Lung (tissue), 12 donors: ENCODE data around the gene EFCAB12. TPM values are rescaled to one million over a fixed set of nuclear protein-coding genes. Genes with fewer than 3 reads are reported as not detected.
"Not testable (repeated sequence)": the region's sequence is repeated elsewhere in the genome, so short reads cannot be mapped to it uniquely, and the experiment has no call there.

Source experiments
- ATAC-seq: fragments of 200-7000 bp; cut with Tn5 transposase; one replicate; pipeline ENCODE4 v1.9.1; 2020; ENCODE audit warnings: moderate number of reproducible peaks; ENCODE audit not compliant: insufficient read depth, low FRiP score
- DNase-seq, 3 donors: peaks; one replicate each; pipeline ENCODE4 v3.0.0-alpha.2; 2013 to 2017
- H3K27ac ChIP-seq, 2 donors: one replicate each; pipeline ENCODE4 v1.5.1; 2013; ENCODE audit warnings: mild to moderate bottlenecking in 2 of 2, moderate library complexity in 2 of 2, control low read depth in 1 of 2, inconsistent platforms in 1 of 2, low read depth in 1 of 2, low read length in 1 of 2
- H3K27me3 ChIP-seq, 3 donors: one replicate each; pipeline ENCODE4 v1.5.1; 2013; ENCODE audit warnings: low read length in 2 of 3; ENCODE audit not compliant: control insufficient read depth in 3 of 3, insufficient read depth in 3 of 3
- H3K36me3 ChIP-seq, 4 donors: one replicate each; pipeline ENCODE4 v1.5.1; 2013; ENCODE audit warnings: low read length in 4 of 4, mild to moderate bottlenecking in 1 of 4, moderate library complexity in 1 of 4; ENCODE audit not compliant: control insufficient read depth in 4 of 4, insufficient read depth in 4 of 4
- H3K4me1 ChIP-seq, 5 donors: one replicate each; pipeline ENCODE4 v1.5.1; 2013; ENCODE audit warnings: low read length in 5 of 5, mild to moderate bottlenecking in 2 of 5, moderate library complexity in 1 of 5; ENCODE audit not compliant: control insufficient read depth in 5 of 5, insufficient read depth in 5 of 5
- H3K4me3 ChIP-seq: one replicate; pipeline ENCODE4 v1.5.1; 2013; ENCODE audit warnings: mild to moderate bottlenecking, control low read depth, moderate library complexity
- H3K9ac ChIP-seq, 2 donors: one replicate each; pipeline ENCODE4 v1.5.1; 2013; ENCODE audit warnings: low read length in 2 of 2, control low read depth in 1 of 2; ENCODE audit not compliant: insufficient read depth in 1 of 2
- H3K9me3 ChIP-seq, 4 donors: one replicate each; pipeline ENCODE4 v1.5.1; 2013; ENCODE audit warnings: low read length in 3 of 4, mild to moderate bottlenecking in 1 of 4, moderate library complexity in 1 of 4; ENCODE audit not compliant: control insufficient read depth in 4 of 4, insufficient read depth in 3 of 4
- WGBS, 2 donors: extraction: QIAGEN DNeasy Blood & Tissue Kit; methylation state at CpG; one replicate each; pipeline ENCODE4 v1.1.7; 2013; 5-methylcytosine and 5-hydroxymethylcytosine counted together
- polyA plus RNA-seq, 2 donors: library from polyadenylated mRNA; stranded (reverse); fragments of 200-250 nt; gene quantifications; one replicate each; pipeline ENCODE4 v1.2.1, GENCODE V29; 2013
- total RNA-seq, 2 donors: library from RNA; depleted of rRNA in 1 of 2; stranded (reverse); fragments of >200 nt in 1 of 2; gene quantifications; one replicate each; pipeline ENCODE4 v1.2.1, GENCODE V29; 2014 to 2021
- TF ChIP-seq, protein P1 (sequence below): IDR thresholded peaks from 2 replicates; pipeline ENCODE4 v1.5.1; 2012; ENCODE audit warnings: mild to moderate bottlenecking; ENCODE audit errors: control extremely low read depth, extremely low read depth
- donor health status: control.
- donor health status: control.
- donor health status: Bipolar disorder and iron deficiency.
- donor health status: healthy.
- donor health status: DM: yes; HTN: yes; CAD: no.

EFCAB12 gene
- total and polyA plus RNA-seq, 4 donors, result 2.6 to 8.8 (median 3.3) TPM

DNA sequence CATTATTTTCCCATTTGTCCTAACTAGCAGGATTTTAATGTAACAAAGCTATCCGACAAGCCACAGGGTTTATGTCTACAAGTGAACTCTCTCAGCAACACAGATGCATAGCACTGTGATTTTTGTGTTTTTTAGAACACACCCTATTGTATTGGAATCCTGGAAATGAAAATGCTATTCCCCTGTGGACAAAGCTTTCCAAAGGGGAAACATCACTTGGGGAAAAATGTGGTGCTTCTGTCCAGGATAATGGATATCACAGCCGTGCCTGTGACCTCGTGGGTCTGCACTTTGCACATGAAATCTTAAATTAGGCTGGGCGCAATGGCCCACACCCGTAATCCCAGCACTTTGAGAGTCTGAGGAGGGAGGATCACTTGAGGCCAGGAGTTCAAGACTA lies 60.6 kb downstream of the EFCAB12 start:
- Histone ChIP-seq H3K4me3 (no peak overlapping the region), H3K4me1 (peaks cover 0 to 3% (median 0%) of the 10 kb centered on the region in 5 donors), H3K27me3 (no peaks in the 10 kb centered on the region), H3K36me3 (peaks cover 0 to 4% (median 0%) of the 10 kb centered on the region in 4 donors), H3K27ac (no peak overlapping the region), H3K9me3 (peaks cover 0 to 2% (median 0%) of the 10 kb centered on the region in 4 donors), H3K9ac (no peak overlapping the region)
- ATAC-seq (no peak), DNase-seq (no peak)
- WGBS, 2 donors, result 86 to 89% methylated on average over 5 of the region's 5 CpGs
- TF ChIP-seq, protein P1, sequence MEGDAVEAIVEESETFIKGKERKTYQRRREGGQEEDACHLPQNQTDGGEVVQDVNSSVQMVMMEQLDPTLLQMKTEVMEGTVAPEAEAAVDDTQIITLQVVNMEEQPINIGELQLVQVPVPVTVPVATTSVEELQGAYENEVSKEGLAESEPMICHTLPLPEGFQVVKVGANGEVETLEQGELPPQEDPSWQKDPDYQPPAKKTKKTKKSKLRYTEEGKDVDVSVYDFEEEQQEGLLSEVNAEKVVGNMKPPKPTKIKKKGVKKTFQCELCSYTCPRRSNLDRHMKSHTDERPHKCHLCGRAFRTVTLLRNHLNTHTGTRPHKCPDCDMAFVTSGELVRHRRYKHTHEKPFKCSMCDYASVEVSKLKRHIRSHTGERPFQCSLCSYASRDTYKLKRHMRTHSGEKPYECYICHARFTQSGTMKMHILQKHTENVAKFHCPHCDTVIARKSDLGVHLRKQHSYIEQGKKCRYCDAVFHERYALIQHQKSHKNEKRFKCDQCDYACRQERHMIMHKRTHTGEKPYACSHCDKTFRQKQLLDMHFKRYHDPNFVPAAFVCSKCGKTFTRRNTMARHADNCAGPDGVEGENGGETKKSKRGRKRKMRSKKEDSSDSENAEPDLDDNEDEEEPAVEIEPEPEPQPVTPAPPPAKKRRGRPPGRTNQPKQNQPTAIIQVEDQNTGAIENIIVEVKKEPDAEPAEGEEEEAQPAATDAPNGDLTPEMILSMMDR, result no peak

DNA sequence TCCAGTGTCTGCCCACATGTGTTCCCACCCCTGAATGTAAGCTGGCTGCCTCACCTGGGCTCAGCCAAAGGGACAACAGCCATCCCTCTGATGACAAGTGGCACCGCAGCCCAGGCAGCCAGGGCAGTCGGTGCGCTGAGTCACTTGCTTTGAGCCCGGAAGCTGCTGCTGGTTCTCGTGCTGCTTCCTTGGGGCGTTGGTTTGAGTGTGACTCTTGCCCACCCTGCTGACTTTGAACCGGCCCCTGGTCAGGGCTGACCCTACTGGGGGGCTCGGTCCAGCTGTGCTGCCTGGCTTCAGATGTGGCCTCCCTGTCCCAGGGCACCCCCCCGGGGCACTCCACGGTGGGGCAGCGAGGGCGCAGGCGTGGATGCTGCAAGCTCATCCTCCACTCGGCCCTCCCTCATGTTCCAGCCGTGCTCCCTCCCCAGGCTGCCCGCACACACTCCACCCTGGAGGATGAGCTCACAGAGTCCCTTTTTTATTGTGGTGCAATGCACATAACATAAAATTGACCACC lies 62.1 kb downstream of the EFCAB12 start:
- DNase-seq (no peak), ATAC-seq (no peak)
- no peaks in the 10 kb centered on the region for H3K27me3 ChIP-seq
- H3K9me3 ChIP-seq, result peaks cover 0 to 2% (median 0%) of the 10 kb centered on the region in 4 donors
- H3K9ac ChIP-seq, result no peak overlapping the region
- TF ChIP-seq, protein P1, result no peak
- H3K36me3 ChIP-seq, result peaks cover 0 to 4% (median 0%) of the 10 kb centered on the region in 4 donors
- WGBS, 2 donors, result 89 to 95% methylated on average over 16 of the region's 16 CpGs
- no peak overlapping the region for H3K4me3 ChIP-seq
- no peak overlapping the region for H3K27ac ChIP-seq
- H3K4me1 ChIP-seq, result peaks cover 0 to 3% (median 0%) of the 10 kb centered on the region in 5 donors

DNA sequence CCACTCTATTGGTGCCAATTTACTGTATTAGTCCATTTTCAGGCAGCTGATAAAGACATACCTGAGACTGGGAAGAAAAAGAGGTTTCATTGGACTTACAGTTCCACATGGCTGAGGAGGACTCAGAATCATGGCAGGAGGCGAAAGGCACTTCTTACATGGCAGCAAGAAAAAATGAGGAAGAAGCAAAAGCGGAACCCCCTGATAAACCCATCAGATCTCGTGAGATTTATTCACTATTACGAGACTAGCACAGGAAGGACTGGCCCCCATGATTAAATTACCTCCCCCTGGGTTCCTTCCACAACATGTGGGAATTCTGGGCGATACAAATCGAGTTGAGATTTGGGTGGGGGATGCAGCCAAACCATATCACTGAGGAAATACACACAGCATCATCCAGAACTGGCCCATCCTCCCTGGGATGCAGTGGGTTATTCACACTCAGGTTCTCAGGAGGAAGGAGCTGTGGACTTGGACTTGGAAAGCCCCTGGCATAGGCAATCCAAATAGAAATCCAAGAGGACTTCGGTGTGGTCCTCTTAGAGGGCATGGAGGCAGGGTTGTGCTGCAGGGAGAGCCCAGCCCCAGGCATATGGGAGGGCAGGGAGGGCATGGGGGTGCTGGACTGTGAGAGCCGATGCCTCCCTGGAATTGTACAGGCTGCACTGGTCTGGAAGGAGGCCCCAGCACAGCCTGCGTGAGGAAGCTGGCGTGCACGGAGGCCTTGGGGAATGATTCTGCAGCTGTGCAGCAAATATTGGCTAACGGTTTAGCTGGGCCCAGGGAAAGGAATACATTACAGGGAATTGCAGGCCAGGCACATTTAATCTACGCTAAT lies 62.9 kb downstream of the EFCAB12 start:
- ATAC-seq (no peak), DNase-seq (no peak)
- peaks cover 0 to 2% (median 0%) of the 10 kb centered on the region in 4 donors for H3K9me3 ChIP-seq
- no peak overlapping the region for H3K4me3 ChIP-seq
- H3K9ac ChIP-seq, result no peak overlapping the region
- H3K36me3 ChIP-seq, result peaks cover 0 to 4% (median 0%) of the 10 kb centered on the region in 4 donors
- 68 to 79% methylated on average over 13 of the region's 13 CpGs for WGBS, 2 donors
- TF ChIP-seq, protein P1, result no peak
- H3K27me3 ChIP-seq, result no peaks in the 10 kb centered on the region
- H3K27ac ChIP-seq, result no peak overlapping the region
- H3K4me1 ChIP-seq, result peaks cover 0 to 3% (median 0%) of the 10 kb centered on the region in 5 donors

DNA sequence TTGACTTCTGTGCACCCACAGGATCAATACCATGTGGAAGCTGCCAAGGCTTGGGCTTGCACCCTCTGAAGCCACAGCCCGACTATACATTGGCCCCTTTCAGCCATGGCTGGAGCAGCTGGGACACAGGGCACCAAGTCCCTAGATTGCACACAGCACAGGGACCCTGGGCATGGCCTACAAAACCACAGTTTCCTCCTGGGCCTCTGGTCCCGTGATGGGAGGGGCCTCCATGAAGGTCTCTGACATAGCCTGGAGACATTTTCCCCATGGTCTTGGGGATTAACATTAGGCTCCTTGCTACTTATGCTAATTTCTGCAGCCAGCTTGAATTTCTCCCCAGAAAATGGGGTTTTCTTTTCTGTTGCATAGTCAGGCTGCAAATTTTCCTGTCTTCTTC lies 63.6 kb downstream of the EFCAB12 start:
- 36 to 66% methylated on average over 2 of the region's 2 CpGs for WGBS, 2 donors
- not testable (repeated sequence) for H3K36me3 ChIP-seq, H3K4me1 ChIP-seq, H3K27ac ChIP-seq, H3K4me3 ChIP-seq, ATAC-seq, H3K9me3 ChIP-seq, H3K9ac ChIP-seq, H3K27me3 ChIP-seq, DNase-seq

DNA sequence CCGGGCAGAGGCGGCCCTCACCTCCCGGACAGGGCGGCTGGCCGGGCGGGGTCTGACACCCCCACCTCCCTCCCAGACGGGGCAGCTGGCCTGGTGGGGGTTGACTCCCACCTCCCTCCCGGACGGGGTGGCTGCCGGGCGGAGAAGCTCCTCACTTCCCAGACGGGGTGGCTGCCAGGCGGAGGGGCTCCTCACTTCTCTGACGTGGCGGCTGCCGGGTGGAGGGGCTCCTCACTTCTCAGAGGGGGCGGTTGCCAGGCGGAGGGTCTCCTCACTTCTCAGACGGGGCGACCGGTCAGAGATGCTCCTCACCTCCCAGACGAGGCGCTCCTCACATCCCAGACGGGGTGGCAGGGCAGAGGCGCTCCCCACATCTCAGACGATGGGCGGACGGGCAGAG lies 65.1 kb downstream of the EFCAB12 start:
- not testable (repeated sequence) for H3K36me3 ChIP-seq, H3K4me3 ChIP-seq, H3K27ac ChIP-seq, DNase-seq, H3K27me3 ChIP-seq, H3K9ac ChIP-seq, H3K9me3 ChIP-seq, ATAC-seq
- H3K4me1 ChIP-seq, result peaks cover 0 to 15% (median 0%) of the 10 kb centered on the region in 5 donors
- 95 to 97% methylated on average over 16 to 28 of the region's 28 CpGs for WGBS, 2 donors
